ENCODE results near the gene NSDHL. TPM values are rescaled to one million over a fixed set of nuclear protein-coding genes. Genes with fewer than 3 reads are reported as not detected.

The NSDHL gene
- total and polyA plus RNA-seq, 5 donors from 2014 or later = 8.4 to 27.4 (median 16.6) TPM

DNA sequence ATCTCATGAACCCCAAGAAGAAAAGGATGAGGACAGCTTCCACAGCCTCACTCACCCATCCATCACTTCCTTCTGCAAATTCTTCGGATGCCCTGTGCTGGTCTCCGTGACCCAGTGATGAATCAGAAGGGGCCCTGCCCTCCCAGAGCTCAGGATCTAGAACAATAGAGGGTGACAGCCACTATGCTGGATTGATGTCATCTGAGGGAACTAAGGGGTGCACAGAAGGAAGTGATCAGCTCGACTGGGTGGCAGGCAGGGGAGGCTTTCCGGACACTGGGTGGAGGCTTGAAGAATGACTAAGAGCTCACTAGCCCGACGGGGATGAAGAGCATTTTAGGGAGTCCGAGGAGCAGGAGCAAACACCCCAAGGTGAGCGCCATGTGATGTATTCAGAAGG is 65.6 kb downstream of the NSDHL start:
- Mint-ChIP-seq H3K27me3 (peaks cover 8% of the 10 kb centered on the region), H3K27ac (no peak overlapping the region)

DNA sequence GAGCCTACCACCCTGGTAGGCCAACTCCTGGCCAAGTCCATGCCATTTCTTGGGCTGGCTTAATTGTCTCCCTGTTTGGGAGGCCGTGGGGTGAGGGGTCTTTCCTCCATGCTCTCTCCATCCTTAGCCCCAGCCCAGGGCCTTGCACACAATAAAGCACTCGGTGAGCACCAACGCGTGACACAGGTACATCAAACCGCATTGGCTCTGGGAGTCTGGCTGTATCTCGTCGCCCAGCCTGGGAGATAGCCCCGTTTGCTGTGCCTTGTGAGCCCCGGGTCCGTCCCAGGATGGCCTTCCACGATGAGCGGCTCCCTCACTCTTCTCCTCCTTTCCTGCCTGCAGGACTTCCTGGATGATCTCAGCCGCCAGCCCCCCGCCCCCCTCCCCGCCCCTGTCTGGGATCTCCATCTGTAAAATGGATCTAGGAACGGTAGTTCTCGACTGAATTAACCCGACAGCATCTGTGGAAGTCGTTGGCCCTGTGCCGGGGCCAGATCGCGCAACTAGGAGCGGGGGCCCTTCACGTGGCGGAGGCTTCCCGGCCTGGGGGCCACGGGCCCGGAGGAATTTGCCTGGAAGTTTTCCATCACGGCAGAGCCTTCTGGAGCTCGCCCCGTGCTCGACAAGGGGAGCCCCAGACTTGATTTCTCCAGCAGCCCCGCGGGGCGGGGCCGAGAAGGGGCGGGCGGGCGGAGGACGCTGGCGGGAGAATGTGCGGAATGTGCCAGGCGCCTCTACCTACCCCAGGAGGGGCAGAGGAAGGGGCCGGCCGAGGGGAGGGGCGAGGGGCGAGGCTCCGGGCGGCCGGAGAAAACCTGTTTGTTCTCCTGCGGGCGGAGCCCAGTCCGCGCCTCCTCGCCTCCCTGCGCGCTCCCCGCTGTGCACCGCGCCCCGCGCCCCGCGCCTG is 66.6 kb downstream of the NSDHL start, which contains the start of gene ZNF185:
Gene ZNF185 (plus strand): TSS at position 846 of the 910 bp plus-strand sequence. CDS start 16,423 bp downstream, outside the sequence.
- H3K4me1 Mint-ChIP-seq = peaks cover 0 to 4% (median 1%) of the 10 kb centered on the region in 4 donors
- no peak within 1 kb of the TSS for H3K4me3 ChIP-seq (ENCODE audit: low read depth, low read length)
- no peaks in the 10 kb centered on the region for H3K27me3 ChIP-seq (ENCODE audit: control insufficient read depth, insufficient read depth, low read length)
- no peak within 1 kb of the TSS for H3K27ac ChIP-seq (ENCODE audit: insufficient read depth, low read length, poor library complexity, severe bottlenecking)
- no peaks in the 10 kb centered on the region for H3K36me3 ChIP-seq (ENCODE audit: control insufficient read depth, insufficient read depth, low read length)
- H3K9me3 ChIP-seq (ENCODE audit: control insufficient read depth in 2 of 2, low read length in 2 of 2) = no peaks in the 10 kb centered on the region
- peaks cover 5% of the 10 kb centered on the region for H3K27me3 Mint-ChIP-seq
- H3K27ac Mint-ChIP-seq = no peak within 1 kb of the TSS
- peaks cover 0 to 2% (median 0%) of the 10 kb centered on the region in 7 donors for H3K9me3 Mint-ChIP-seq
- no peaks in the 10 kb centered on the region for H3K4me1 ChIP-seq (ENCODE audit: control insufficient read depth, insufficient read depth, low read length, poor library complexity, severe bottlenecking)
- H3K36me3 Mint-ChIP-seq = no peaks in the 10 kb centered on the region
- H3K4me3 Mint-ChIP-seq = no peak within 1 kb of the TSS
- DNase-seq (no peak), ATAC-seq (ENCODE audit: low read depth in 2 of 2) (no peak)

More for the DNA sequence above, 65.6 kb downstream of the NSDHL start:
- Histone ChIP-seq H3K27ac (ENCODE audit: insufficient read depth, low read length, poor library complexity, severe bottlenecking) (no peak overlapping the region), H3K36me3 (ENCODE audit: control insufficient read depth, insufficient read depth, low read length) (no peaks in the 10 kb centered on the region), H3K9me3 (ENCODE audit: control insufficient read depth in 2 of 2, low read length in 2 of 2) (no peaks in the 10 kb centered on the region), H3K4me3 (ENCODE audit: low read depth, low read length) (no peak overlapping the region), H3K27me3 (ENCODE audit: control insufficient read depth, insufficient read depth, low read length) (no peaks in the 10 kb centered on the region), H3K4me1 (ENCODE audit: control insufficient read depth, insufficient read depth, low read length, poor library complexity, severe bottlenecking) (no peaks in the 10 kb centered on the region)
- Mint-ChIP-seq H3K4me1 (peaks cover 0 to 4% (median 1%) of the 10 kb centered on the region in 4 donors), H3K36me3 (no peaks in the 10 kb centered on the region), H3K4me3 (no peak overlapping the region), H3K9me3 (peaks cover 0 to 2% (median 0%) of the 10 kb centered on the region in 7 donors)
- ATAC-seq (ENCODE audit: low read depth in 2 of 2) (no peak), DNase-seq (no peak)

GRCh38 chrX:152898442-152898841 is 67.6 kb downstream of the NSDHL start:
- no peak for DNase-seq
- Histone ChIP-seq H3K27me3 (ENCODE audit: control insufficient read depth, insufficient read depth, low read length) (no peaks in the 10 kb centered on the region), H3K27ac (ENCODE audit: insufficient read depth, low read length, poor library complexity, severe bottlenecking) (no peak overlapping the region), H3K4me1 (ENCODE audit: control insufficient read depth, insufficient read depth, low read length, poor library complexity, severe bottlenecking) (no peaks in the 10 kb centered on the region), H3K36me3 (ENCODE audit: control insufficient read depth, insufficient read depth, low read length) (no peaks in the 10 kb centered on the region), H3K9me3 (ENCODE audit: control insufficient read depth in 2 of 2, low read length in 2 of 2) (no peaks in the 10 kb centered on the region), H3K4me3 (ENCODE audit: low read depth, low read length) (no peak overlapping the region)
- Mint-ChIP-seq H3K9me3 (peaks cover 0 to 2% (median 0%) of the 10 kb centered on the region in 7 donors), H3K27ac (no peak overlapping the region), H3K27me3 (peaks cover 5% of the 10 kb centered on the region), H3K4me1 (peaks cover 0 to 4% (median 1%) of the 10 kb centered on the region in 4 donors), H3K4me3 (no peak overlapping the region), H3K36me3 (no peaks in the 10 kb centered on the region)
- ATAC-seq (ENCODE audit: low read depth in 2 of 2) = no peak

DNA sequence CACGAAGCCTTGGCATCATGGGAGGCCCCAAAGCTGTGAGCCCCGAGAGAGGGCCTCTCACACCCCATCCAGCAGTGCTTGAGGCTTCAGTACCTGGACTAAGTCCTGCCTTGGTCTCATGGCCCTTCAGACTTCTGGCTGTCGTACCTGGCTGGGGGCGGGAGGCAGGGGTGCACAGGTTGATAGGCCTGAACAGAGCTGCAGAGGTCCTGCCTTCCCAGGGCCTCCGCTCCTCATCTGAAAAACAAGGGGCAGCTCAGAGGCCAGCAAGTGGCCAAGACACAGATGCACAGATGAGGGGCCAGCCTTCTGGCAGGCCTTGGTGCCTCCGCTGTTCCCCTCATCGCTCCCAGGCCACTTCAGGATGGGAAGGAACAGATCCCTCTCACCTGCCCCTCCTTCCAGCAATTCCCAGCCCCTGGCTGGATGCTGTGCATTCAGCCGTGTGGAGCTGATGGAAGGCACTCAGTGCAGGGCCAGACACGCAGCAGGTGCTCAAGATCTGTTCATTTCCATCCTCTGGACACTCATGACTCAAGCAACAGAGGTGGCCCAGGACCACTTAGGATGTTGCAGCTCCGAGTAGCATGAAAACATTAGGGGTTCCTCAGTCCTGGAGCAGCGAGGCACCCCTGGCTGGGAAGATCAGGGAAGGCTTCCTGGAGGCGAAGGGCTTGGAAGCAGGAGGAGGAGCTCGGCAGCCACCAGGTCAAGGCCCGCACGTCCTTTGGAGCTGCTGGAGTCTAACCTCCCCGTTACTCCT is 68.4 kb downstream of the NSDHL start:
- Mint-ChIP-seq H3K4me3 (no peak overlapping the region), H3K36me3 (no peaks in the 10 kb centered on the region), H3K4me1 (peaks cover 0 to 4% (median 1%) of the 10 kb centered on the region in 4 donors), H3K27me3 (peaks cover 5% of the 10 kb centered on the region), H3K27ac (no peak overlapping the region), H3K9me3 (peaks cover 0 to 2% (median 0%) of the 10 kb centered on the region in 7 donors)
- Histone ChIP-seq H3K27ac (ENCODE audit: insufficient read depth, low read length, poor library complexity, severe bottlenecking) (no peak overlapping the region), H3K36me3 (ENCODE audit: control insufficient read depth, insufficient read depth, low read length) (no peaks in the 10 kb centered on the region), H3K4me1 (ENCODE audit: control insufficient read depth, insufficient read depth, low read length, poor library complexity, severe bottlenecking) (no peaks in the 10 kb centered on the region), H3K27me3 (ENCODE audit: control insufficient read depth, insufficient read depth, low read length) (no peaks in the 10 kb centered on the region), H3K9me3 (ENCODE audit: control insufficient read depth in 2 of 2, low read length in 2 of 2) (no peaks in the 10 kb centered on the region), H3K4me3 (ENCODE audit: low read depth, low read length) (no peak overlapping the region)
- DNase-seq (no peak), ATAC-seq (ENCODE audit: low read depth in 2 of 2) (no peak)

GRCh38 chrX:152899874-152900719 is 69.2 kb downstream of the NSDHL start:
- Histone ChIP-seq H3K4me3 (ENCODE audit: low read depth, low read length) (no peak overlapping the region), H3K27ac (ENCODE audit: insufficient read depth, low read length, poor library complexity, severe bottlenecking) (no peak overlapping the region), H3K9me3 (ENCODE audit: control insufficient read depth in 2 of 2, low read length in 2 of 2) (no peaks in the 10 kb centered on the region), H3K4me1 (ENCODE audit: control insufficient read depth, insufficient read depth, low read length, poor library complexity, severe bottlenecking) (no peaks in the 10 kb centered on the region), H3K27me3 (ENCODE audit: control insufficient read depth, insufficient read depth, low read length) (no peaks in the 10 kb centered on the region), H3K36me3 (ENCODE audit: control insufficient read depth, insufficient read depth, low read length) (no peaks in the 10 kb centered on the region)
- no peak for ATAC-seq (ENCODE audit: low read depth in 2 of 2)
- Mint-ChIP-seq H3K27me3 (peaks cover 5% of the 10 kb centered on the region), H3K4me1 (peaks cover 0 to 4% (median 1%) of the 10 kb centered on the region in 4 donors), H3K27ac (no peak overlapping the region), H3K36me3 (no peaks in the 10 kb centered on the region), H3K4me3 (no peak overlapping the region), H3K9me3 (peaks cover 0 to 2% (median 0%) of the 10 kb centered on the region in 7 donors)
- DNase-seq = no peak

DNA sequence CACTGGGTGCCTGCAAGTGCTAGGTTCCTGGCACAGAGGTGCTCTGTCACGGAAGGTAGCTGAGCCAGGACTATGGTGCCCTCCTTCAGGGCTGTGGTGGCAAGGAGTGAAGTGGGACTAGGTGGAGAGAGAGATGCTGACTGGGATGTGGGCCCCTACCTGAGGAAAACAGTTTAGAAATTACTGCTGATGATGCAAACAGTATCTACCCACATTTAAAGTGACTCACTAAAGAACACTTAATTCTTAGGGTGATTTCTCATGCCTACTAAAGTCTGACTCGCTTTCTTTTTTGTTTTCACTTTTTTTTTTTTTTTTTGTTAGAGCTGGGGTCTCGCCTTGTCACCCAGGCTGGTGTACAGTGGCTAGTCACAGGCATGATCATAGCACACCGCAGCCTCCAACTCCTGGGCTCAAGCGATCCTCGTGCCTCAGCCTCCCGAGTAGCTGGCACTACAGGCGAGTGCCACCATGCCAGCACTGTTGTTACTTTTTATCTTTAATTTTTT is 70.1 kb downstream of the NSDHL start:
- H3K4me3 ChIP-seq (ENCODE audit: low read depth, low read length) = no peak overlapping the region
- ATAC-seq (ENCODE audit: low read depth in 2 of 2) = no peak
- Mint-ChIP-seq H3K9me3 (no peaks in the 10 kb centered on the region), H3K4me1 (peaks cover 0 to 4% (median 1%) of the 10 kb centered on the region in 4 donors), H3K27me3 (peaks cover 4% of the 10 kb centered on the region), H3K36me3 (no peaks in the 10 kb centered on the region), H3K4me3 (no peak overlapping the region), H3K27ac (no peak overlapping the region)
- no peak for DNase-seq
- H3K36me3 ChIP-seq (ENCODE audit: control insufficient read depth, insufficient read depth, low read length) = no peaks in the 10 kb centered on the region
- no peaks in the 10 kb centered on the region for H3K4me1 ChIP-seq (ENCODE audit: control insufficient read depth, insufficient read depth, low read length, poor library complexity, severe bottlenecking)
- no peak overlapping the region for H3K27ac ChIP-seq (ENCODE audit: insufficient read depth, low read length, poor library complexity, severe bottlenecking)
- H3K9me3 ChIP-seq (ENCODE audit: control insufficient read depth in 2 of 2, low read length in 2 of 2) = no peaks in the 10 kb centered on the region
- no peaks in the 10 kb centered on the region for H3K27me3 ChIP-seq (ENCODE audit: control insufficient read depth, insufficient read depth, low read length)
